GM18526 (cell line): ENCODE results near the gene CHTF18.

Source experiments
- POLR2A ChIP-seq: IDR thresholded peaks from 3 replicates; pipeline ENCODE4 v1.6.1; 2011; ENCODE audit not compliant: insufficient read length; ENCODE audit errors: extremely low read depth

Gene CHTF18

DNA sequence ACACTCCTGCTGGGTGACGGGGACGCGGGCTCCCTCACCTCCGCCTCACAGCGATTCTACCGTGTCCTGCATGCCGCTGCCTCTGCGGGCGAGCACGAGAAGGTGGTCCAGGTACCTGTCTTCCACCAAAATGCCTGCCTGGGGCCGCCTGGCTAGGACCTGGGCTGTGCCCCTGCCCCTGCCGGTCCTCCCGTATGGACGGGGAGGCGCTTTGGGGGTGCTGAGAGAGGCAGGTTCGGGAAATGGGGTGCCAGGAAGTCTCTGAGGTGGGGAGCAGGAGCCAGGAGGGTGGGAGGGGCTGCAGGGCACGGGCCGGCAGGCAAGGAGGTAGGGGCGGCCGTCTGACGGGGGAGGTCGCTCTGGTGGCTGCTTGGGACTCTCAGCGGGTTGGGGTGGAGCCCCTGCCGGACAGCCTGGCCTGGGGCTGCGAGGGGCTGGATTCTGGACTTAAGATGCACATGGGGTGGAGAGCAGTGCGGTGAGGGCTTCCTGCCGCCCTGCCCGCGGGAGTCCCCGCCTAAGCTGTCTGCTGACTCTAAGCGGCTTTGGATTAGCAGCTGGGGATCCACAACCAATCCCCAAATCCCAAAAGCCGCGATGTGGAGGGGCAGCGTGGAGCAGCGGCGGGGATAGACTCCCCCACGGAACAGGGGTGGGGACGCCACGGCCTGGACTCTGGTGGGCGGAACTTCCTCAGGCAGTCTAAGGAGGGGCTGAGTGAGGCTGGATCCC, 5.8 kb downstream of the CHTF18 start:
- TF ChIP-seq POLR2A = no peak

DNA sequence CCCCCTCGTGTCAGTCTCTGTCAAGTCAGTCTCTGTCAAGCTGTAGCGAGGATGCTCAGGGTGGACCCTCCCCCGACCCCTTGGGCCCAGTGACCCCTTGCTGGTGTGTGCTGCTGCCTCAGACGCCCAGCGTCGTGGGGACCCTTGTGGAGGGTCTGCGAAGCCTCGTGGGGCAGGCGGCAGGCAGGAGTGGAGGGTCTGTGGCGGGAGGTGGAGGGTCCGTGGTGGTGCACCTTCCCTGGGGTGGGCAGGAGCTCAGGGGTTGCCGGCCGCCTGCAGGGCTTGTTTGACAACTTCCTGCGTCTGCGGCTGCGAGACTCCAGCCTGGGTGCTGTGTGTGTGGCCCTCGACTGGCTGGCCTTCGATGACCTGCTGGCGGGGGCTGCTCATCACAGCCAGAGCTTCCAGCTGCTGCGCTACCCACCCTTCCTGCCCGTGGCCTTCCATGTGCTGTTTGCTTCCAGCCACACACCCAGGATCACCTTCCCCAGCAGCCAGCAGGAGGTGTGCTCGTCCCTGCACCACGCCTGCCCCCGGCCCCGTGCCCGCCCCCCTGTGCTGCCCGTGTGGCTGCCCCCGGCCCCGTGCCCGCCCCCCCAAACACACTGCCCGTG, 6.5 kb downstream of the CHTF18 start:
- no peak for TF ChIP-seq POLR2A

DNA sequence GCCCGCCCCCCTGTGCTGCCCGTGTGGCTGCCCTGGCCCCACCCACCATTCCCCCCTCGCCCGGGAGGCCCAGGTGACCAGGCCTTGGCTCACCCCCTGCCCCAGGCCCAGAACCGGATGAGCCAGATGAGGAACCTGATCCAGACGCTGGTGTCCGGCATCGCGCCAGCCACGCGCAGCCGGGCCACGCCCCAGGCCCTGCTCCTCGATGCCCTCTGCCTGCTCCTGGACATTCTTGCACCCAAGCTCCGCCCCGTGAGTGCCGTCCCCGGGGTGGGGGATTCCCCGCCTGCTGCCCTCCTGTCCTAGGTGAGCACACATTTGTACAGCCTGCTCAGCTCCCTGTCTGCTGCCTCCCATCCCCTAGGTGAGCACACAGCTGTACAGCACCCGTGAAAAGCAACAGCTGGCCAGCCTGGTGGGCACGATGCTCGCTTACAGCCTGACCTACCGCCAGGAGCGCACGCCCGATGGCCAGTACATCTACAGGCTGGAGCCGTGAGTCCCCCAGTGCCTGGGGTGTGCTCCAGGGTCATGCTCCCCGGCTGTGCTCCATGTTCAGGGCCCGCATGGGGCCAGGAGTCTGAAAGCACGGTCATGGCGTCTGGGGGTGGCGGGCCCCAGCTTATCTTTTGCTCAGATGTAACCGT, 7.3 kb downstream of the CHTF18 start:
- TF ChIP-seq POLR2A = no peak

DNA sequence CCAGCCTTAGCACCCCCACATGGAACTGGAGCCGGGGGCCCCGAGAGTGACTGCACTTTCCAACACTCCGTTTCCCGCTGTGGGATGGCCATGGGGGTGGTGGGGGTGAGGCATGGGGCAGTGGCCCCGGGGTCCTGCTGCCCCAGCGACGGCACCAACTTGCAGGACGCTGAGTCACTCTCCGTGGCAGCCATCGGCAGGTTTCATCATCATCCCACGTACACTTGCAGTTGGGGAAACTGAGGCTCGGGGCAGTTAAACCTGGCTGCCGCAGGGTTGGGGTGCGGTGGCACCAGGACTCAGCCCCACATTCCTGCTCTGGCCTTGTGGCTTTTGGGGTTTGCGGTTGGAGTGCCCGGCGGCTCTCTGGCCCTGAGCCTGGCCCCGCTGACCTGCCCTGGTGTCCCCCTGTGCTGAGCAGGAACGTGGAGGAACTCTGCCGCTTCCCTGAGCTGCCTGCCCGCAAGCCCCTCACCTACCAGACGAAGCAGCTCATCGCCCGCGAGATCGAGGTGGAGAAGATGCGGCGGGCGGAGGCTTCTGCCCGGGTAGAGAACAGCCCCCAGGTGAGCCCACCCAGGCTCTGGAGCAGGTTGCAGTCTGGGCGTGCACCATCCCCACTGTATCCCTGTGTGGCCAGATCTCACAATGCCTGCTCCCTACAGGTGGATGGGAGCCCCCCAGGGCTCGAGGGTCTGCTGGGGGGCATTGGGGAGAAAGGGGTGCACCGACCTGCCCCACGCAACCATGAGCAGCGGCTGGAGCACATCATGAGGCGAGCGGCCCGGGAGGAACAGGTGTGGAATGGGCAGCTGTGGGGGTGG, 8.1 kb downstream of the CHTF18 start:
- no peak for TF ChIP-seq POLR2A

DNA sequence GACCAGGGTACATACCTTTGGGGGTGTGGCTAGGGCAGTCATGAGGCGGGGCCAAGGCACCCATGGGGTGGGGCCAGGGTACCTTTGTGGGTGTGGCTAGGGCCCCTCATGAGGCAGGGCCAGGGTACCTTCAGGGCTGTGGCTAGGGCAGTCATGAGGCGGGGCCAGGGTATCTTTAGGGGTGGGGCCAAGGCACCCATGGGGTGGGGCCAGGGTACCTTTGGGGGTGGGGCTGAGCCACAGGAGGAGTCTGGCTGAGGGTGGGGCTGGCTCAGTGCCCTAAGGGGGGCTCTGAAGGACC, 8.7 kb downstream of the CHTF18 start:
- TF ChIP-seq POLR2A = no peak

DNA sequence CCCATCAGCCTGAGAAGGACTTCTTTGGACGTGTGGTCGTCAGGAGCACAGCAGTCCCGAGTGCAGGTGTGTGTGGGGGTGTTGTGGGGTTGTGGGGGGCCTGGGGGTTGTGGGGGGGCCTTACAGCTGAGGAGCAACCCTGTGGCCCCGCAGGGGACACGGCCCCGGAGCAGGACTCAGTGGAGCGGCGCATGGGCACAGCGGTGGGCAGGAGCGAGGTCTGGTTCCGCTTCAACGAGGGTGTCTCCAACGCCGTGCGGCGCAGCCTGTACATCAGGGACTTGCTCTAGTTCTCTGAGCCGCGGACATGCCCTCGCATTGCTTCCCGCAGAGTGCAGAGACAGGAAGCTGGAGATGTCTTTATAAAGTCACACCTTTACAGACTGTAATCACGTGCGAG, 9.3 kb downstream of the CHTF18 start:
- no peak for TF ChIP-seq POLR2A

DNA sequence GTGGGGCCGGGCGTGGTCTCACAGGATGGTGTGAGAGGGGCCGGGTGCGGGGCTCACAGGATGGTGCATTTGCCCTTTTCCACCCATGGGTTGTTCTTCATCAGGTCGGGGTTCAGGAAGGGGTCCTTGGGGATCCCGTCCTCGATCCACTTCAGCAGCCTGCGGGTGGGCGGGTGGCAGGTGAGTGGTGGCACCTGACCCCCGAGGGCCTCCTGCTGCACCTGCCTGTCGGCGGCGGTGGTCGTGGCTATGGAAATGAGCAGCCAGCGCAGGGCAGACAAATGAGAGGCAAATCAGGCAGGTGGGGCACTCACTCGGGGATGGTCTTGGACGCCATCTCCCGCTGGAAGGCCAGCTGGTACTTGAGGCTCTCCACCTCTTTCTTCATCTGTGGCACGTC, 10.2 kb downstream of the CHTF18 start:
- no peak for TF ChIP-seq POLR2A

DNA sequence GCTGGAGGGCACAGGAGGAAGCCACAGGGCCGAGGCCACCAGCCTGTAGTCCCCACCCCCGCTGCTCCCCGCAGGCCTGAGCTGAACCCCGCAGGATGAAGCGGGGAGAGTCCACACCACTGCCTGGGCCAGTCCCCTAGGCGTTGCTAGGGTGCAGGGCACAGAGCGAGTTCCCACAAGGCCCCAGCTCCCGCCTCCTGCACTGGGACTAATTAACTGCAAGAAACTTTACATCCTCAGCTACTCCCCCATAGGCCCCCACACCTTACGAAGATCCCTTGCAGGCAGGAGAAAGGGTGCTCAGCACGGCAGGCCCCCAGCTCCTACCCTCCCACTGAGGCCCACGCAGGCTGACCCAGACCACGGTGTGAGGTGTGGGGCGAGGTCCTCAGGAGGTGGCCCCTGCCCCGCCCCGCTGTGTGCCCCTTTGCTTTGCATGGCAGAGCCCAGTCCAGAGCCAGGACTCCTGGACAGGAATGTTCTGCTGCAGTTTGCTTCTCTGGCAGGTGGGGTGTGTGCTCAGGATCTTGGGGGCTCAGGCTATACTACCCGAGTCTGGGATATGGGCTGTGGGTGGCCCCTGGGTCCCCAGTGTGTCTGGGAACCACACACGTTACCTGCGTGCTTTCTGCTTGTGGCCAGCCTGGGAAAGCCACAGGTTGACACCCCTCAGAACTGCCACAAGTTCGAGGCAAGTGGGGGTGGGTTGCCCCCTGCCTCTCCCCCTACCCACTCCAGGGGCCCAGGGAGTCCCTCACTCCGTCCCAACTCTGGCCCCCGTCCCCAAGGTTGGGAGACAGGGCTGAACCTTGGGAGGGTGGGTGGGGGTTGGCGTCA, 10.9 kb downstream of the CHTF18 start:
- TF ChIP-seq POLR2A = no peak

DNA sequence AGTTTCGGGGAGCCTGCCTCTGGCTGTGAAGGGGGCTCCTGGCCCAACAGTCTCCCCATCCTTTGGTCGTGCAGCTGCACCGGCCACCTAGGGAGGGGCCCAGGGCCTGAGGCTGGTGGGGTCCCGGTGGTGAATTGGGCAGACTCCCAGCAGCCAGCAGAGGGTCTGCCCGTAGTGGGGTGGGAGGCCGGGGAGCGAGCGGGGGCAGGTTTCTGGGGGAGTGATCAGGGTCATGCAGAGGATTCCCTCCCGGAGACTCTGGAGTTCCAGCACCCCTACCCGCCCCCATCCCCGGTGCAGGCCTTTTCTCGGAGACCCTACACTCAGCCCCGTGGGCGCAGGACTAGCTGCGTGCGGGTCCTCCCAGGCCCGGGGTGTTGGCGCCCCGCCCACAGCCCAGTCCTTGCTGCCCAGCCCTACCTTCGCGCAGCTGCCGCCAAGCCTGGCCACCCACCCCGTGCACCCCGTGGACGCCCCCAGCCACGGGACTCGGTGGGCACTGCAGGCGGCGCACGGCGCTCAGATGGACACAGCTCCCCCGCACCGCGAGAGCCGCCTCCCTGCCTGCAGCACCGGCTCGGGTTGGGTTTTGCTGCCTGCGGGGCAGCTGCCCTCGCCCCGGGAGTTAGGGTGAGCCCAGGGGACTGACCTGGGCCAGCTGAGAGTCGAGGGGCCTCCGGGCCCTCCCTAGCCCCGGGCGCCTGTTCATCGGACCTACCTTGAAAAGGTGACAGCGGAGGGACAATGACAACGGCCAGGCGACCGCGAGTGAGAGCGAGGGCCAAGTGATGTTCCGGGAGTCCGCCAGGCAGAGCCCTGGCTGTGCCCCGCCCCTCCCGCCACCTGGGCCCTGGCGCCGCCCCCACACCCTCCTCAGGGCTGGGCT, 11.8 kb downstream of the CHTF18 start, which contains the start of gene GNG13:
TSS of gene GNG13 (minus strand) at position 787 of the 886 bp plus-strand sequence. CDS start 1,657 bp downstream, outside the sequence.
- TF ChIP-seq POLR2A = no peak

DNA sequence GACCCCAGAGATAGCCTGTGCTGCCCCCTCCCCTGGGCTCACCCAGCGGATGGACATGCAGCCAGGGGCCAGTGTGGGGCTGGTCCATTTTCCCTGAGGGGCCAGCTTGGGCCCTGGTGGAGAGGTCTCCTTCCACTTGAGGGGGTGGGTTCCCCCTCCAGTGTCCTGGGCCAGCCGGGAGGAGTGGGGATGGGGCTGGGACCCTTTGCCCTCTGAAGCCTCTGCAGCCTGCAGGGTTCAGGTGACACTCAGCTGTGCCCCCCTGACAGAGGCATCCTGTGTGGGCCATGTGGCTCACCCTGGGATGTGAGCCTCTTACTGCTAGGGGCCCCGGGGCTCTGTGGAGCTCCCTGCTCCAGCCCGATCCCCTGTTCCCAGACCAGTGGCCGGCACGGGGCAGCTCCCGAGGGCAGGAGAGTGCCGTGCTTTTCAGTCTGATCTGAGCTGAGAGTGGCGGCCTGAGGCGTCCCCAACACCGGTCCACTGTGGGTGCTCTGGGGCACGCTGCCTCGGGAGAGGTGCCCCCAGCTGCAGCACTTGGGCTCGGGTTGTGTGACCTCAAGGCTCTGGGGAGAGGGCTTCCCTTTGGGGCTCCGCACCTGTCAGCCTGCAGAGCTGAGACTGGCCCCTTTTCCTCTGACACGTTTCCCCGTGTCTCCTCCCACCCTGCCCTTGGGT, 12.6 kb downstream of the CHTF18 start:
- no peak for TF ChIP-seq POLR2A

DNA sequence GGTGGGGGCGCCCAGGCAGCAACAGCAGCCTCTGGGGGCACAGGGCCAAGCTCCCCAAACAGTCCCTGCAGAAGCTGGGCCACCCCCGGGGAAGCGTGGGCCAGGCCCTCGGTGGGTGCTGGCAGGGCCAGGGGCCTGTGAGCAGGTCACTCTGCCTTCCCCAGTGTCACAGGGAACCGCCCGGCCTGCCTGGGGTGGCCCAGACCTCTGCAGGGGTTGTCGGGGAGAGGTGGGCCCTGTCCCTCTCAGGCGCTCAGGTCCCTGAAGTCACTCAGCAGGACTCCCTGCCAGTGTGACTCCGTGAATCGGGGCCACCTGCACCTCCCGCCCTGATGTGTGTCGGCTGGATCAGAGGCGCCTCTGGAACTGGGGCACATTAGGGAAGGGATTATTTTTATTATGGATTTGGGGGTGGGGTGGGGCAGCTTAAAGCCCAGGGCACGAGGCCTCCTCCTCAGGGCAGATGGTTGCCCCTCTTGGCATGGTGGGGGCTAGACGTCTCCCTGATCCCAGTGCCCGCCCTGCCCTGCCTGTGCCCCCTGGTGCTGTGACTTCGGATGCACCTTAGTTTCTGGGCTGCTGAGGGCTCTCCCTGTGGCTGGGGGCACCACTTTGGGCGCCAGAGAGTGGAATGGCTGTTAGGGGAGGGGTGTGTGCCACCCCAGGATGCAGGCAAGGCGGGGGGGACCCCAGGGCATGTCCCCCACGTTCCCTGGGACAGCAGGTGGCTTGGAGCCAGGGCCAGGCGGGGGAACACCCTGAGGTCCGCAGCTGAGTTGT, 13.4 kb downstream of the CHTF18 start:
- no peak for TF ChIP-seq POLR2A

DNA sequence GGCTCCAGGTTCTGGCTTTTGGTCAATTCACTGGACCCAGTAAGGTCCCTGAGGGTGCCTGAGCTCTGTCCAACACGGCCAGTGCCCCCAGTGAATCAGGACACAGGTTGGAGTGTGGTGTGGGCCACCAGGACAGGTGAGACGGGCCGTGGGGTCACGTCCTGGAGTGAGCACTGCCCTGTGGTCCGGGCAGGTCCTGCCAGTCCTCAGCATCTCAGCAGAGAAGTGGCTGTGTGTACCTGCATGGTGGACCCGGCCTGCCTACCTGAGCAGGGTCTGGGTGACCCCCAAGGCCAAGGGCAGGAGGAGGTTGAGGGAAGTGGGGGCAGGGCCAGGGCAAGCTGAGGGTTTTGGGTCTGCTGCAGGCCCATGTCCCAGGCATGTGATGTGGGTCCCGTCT, 14.0 kb downstream of the CHTF18 start:
- no peak for TF ChIP-seq POLR2A

DNA sequence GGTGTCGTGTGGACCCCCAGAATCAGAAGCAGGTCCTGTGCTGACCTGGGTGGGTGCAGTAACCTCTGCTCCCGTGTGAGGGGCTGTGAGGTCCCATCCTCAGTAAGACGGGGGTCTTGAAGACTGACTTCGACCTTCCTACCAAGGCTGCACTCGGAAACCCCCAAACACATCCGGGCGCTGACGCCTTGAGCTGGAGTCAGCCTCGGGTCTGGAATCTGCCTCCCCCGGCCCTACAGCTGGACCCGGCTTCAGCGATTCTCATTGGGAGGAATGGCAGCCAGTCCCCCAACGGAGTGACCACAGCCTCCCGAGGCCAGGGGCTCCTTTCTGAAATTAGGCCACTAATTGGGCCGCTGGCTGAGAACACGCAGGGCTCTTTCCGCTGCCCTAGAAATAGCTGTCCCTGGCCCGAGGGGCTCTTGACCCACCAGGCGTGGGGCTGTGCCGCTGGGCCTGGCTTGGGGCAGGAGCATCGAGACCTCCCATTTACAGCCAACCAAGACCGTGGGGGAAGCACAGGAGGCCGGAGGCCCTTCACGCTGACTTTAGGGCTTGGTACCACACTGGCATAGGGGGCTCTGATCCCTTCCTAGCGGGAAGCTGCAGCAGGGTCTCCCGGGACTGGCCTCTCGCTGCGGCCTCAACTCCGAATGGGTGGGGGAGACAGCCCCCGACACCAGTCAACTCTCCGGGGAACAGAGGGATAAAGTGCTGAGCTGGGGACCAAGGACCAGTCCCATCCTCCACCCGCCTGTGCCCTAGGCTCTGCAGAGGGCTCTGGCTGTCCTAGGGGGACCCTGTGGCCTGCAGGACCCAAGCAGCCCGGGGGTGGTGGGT, 14.7 kb downstream of the CHTF18 start:
- no peak for TF ChIP-seq POLR2A
